ENCODE results near the gene EP300.
"Not testable (repeated sequence)": the region's sequence is repeated elsewhere in the genome, so short reads cannot be mapped to it uniquely, and the experiment has no call there.

EP300 gene

GRCh38 chr22:41152902-41153301 is 60.5 kb downstream of the EP300 start:
- DNase-seq (ENCODE audit: low read depth): no peak

GRCh38 chr22:41157083-41157482 is 64.7 kb downstream of the EP300 start:
- DNase-seq (ENCODE audit: low read depth): no peak

- no peak for DNase-seq (ENCODE audit: low read depth)
Measured at GRCh38 chr22:41169157-41169556, 76.8 kb downstream of the EP300 start.

- DNase-seq (ENCODE audit: low read depth): no peak
Measured at GRCh38 chr22:41171996-41172395, 79.6 kb downstream of the EP300 start.

GRCh38 chr22:41175546-41175945 is 83.2 kb downstream of the EP300 start:
- DNase-seq (ENCODE audit: low read depth): no peak

GRCh38 chr22:41177040-41177621 is 84.7 kb downstream of the EP300 start:
- DNase-seq (ENCODE audit: low read depth): no peak

GRCh38 chr22:41177622-41178424 is 85.4 kb downstream of the EP300 start:
- DNase-seq (ENCODE audit: low read depth): no peak

- DNase-seq (ENCODE audit: low read depth): no peak
Measured at GRCh38 chr22:41178425-41178975, 86.1 kb downstream of the EP300 start.

- DNase-seq (ENCODE audit: low read depth): not testable (repeated sequence)
Measured at GRCh38 chr22:41180362-41180761, 88.0 kb downstream of the EP300 start.

- no peak for DNase-seq (ENCODE audit: low read depth)
Measured at GRCh38 chr22:41180926-41181325, 88.5 kb downstream of the EP300 start.

- no peak for DNase-seq (ENCODE audit: low read depth)
Measured at GRCh38 chr22:41181349-41182241, 89.2 kb downstream of the EP300 start.

- no peak for DNase-seq (ENCODE audit: low read depth)
Measured at GRCh38 chr22:41184679-41185078, 92.3 kb downstream of the EP300 start.

GRCh38 chr22:41191467-41191866 is 99.1 kb downstream of the EP300 start:
- no peak for DNase-seq (ENCODE audit: low read depth)

GRCh38 chr22:41193829-41194228 is 101.4 kb downstream of the EP300 start:
- DNase-seq (ENCODE audit: low read depth): no peak

- peak; percentile 77 for DNase-seq (ENCODE audit: low read depth)
Measured at GRCh38 chr22:41197038-41197972, 104.9 kb downstream of the EP300 start.

GRCh38 chr22:41198027-41198580 is 105.7 kb downstream of the EP300 start:
- DNase-seq (ENCODE audit: low read depth): peak; percentile 16

- DNase-seq (ENCODE audit: low read depth): no peak
Measured at GRCh38 chr22:41201141-41201540, 108.7 kb downstream of the EP300 start.

GRCh38 chr22:41203118-41203517 is 110.7 kb downstream of the EP300 start:
- DNase-seq (ENCODE audit: low read depth): no peak

- no peak for DNase-seq (ENCODE audit: low read depth)
Measured at GRCh38 chr22:41204066-41204465, 111.7 kb downstream of the EP300 start.

GRCh38 chr22:41204992-41205900 is 112.9 kb downstream of the EP300 start, which contains the start of gene L3MBTL2:
Gene L3MBTL2, plus strand, starts transcription at chr22:41205312. Its CDS starts 51 bp downstream, at chr22:41205363.
- DNase-seq (ENCODE audit: low read depth): peak; percentile 97

Measured in activated T-cell treated with anti-CD3 and anti-CD28 coated beads for 1 hour (primary cell).